ENCODE measurements around the gene TXNDC15. TPM values are rescaled to one million over a fixed set of nuclear protein-coding genes. Genes with fewer than 3 reads are reported as not detected.

Gene TXNDC15
- total RNA-seq, 4 donors from 2014 or later = 20.2 to 43.9 (median 35.2) TPM

DNA sequence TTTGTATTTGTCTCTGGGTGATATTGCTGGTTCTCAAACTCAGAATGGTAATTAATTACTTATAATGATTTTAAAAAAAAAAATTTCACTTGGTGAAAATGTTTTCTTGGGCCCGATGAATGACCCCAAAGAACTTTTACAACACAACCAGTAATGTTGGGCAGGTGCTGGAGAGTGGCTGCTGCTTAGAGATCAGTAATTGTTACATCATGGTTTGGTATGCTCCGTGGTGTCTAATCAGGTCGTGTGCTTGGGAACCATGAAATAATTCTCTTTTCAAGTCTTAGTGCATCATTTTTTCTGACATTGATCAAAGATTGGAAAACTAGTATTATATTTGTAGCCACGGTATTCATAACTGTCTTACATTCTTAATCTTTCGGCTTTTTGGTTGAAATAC is 60.0 kb downstream of the TXNDC15 start:
- peaks cover 0 to 3% (median 0%) of the 10 kb centered on the region in 3 donors for H3K4me1 ChIP-seq
- H3K4me3 ChIP-seq = no peak overlapping the region
- H3K36me3 ChIP-seq = peaks cover 0 to 44% (median 6%) of the 10 kb centered on the region in 3 donors
- no peak for TF ChIP-seq POLR2A (IDR thresholded peaks at IDR 0.05)
- TF ChIP-seq, protein P1, sequence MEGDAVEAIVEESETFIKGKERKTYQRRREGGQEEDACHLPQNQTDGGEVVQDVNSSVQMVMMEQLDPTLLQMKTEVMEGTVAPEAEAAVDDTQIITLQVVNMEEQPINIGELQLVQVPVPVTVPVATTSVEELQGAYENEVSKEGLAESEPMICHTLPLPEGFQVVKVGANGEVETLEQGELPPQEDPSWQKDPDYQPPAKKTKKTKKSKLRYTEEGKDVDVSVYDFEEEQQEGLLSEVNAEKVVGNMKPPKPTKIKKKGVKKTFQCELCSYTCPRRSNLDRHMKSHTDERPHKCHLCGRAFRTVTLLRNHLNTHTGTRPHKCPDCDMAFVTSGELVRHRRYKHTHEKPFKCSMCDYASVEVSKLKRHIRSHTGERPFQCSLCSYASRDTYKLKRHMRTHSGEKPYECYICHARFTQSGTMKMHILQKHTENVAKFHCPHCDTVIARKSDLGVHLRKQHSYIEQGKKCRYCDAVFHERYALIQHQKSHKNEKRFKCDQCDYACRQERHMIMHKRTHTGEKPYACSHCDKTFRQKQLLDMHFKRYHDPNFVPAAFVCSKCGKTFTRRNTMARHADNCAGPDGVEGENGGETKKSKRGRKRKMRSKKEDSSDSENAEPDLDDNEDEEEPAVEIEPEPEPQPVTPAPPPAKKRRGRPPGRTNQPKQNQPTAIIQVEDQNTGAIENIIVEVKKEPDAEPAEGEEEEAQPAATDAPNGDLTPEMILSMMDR (IDR thresholded peaks at IDR 0.05) = no peak
- intact Hi-C loops (cut with DNase I) = no loop called here
- no peaks in the 10 kb centered on the region for H3K9me3 ChIP-seq
- H3K27me3 ChIP-seq = no peaks in the 10 kb centered on the region
- H3K27ac ChIP-seq = no peak overlapping the region
- WGBS, 2 donors = 92 to 93% methylated on average over 5 of the region's 5 CpGs
- no peak for DNase-seq

GRCh38 chr5:134935711-134936602 is 61.8 kb downstream of the TXNDC15 start:
- Histone ChIP-seq H3K4me3 (no peak overlapping the region), H3K9me3 (no peaks in the 10 kb centered on the region), H3K4me1 (peaks cover 0 to 3% (median 0%) of the 10 kb centered on the region in 3 donors), H3K27me3 (no peaks in the 10 kb centered on the region), H3K27ac (peak overlapping the region in 1 of 4 donors; percentile 51), H3K36me3 (peaks cover 0 to 62% (median 6%) of the 10 kb centered on the region in 3 donors)
- TF ChIP-seq, protein P1 (IDR thresholded peaks at IDR 0.05) = no peak
- TF ChIP-seq POLR2A (IDR thresholded peaks at IDR 0.05) = no peak
- intact Hi-C loops (cut with DNase I) = no loop called here
- DNase-seq = no peak
- 63 to 72% methylated on average over 12 of the region's 12 CpGs for WGBS, 2 donors

- intact Hi-C loops (cut with DNase I) = no loop called here
- no peak for DNase-seq
- 92 to 95% methylated on average over 8 of the region's 8 CpGs for WGBS, 2 donors
- TF ChIP-seq, protein P1 (IDR thresholded peaks at IDR 0.05) = no peak
- no peak for TF ChIP-seq POLR2A (IDR thresholded peaks at IDR 0.05)
- H3K27ac ChIP-seq = no peak overlapping the region
- peaks cover 0 to 62% (median 6%) of the 10 kb centered on the region in 3 donors for H3K36me3 ChIP-seq
- H3K4me1 ChIP-seq = peaks cover 0 to 3% (median 0%) of the 10 kb centered on the region in 3 donors
- no peaks in the 10 kb centered on the region for H3K9me3 ChIP-seq
- no peak overlapping the region for H3K4me3 ChIP-seq
- no peaks in the 10 kb centered on the region for H3K27me3 ChIP-seq
These were observed 63.4 kb downstream of the TXNDC15 start for GRCh38 chr5:134937526-134937925.

DNA sequence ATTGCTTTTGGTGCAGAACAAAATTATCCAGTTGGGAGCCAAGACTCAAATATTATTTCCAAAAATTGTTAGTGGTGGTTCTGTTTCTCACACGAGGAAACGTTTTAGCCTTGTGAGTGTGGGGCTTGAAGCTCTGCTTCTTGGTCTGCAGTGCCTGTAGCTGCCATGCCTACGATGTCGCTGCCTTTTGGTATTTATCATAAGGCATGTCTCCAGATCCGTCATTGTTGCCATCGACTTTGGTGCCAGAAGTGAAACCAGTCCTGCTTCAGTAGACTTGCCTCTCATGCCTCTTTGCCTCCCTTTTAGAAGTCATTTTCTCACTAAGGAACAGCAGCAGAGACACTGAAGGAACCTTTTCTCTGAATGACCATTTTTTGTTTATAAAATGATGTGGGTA is 63.9 kb downstream of the TXNDC15 start:
- H3K27ac ChIP-seq = no peak overlapping the region
- TF ChIP-seq, protein P1 (IDR thresholded peaks at IDR 0.05) = no peak
- 89% methylated on average over 6 of the region's 6 CpGs for WGBS, 2 donors

DNA sequence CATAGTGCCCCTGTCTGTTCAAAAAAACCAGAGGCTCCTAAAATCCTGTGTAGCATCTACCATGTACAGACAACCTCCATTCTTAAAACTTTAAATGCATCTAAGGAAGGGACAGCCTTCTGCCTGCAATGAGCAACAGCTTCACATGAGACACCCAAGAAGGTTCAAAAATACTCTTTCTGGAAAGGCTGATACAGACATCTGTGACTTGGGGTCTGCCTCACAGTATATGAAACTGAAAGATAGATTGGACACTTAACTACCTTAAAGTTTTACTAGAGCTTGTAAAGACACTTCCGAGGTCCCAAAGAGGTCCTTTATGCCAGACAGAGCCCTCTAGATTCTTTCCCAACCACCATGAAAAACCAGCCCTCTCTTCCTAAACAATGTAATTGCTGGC is 65.3 kb downstream of the TXNDC15 start:
- Histone ChIP-seq H3K9me3 (no peaks in the 10 kb centered on the region), H3K4me1 (peaks cover 0 to 3% (median 0%) of the 10 kb centered on the region in 3 donors), H3K36me3 (peaks cover 0 to 51% (median 0%) of the 10 kb centered on the region in 3 donors), H3K4me3 (no peak overlapping the region), H3K27me3 (no peaks in the 10 kb centered on the region), H3K27ac (no peak overlapping the region)
- 83 to 93% methylated on average over 1 of the region's 1 CpG for WGBS, 2 donors
- DNase-seq = no peak
- intact Hi-C loops (cut with DNase I) = no loop called here
- TF ChIP-seq POLR2A (IDR thresholded peaks at IDR 0.05) = no peak
- TF ChIP-seq, protein P1 (IDR thresholded peaks at IDR 0.05) = no peak

More for the DNA sequence above, 63.9 kb downstream of the TXNDC15 start:
- Histone ChIP-seq H3K36me3 (peaks cover 0 to 57% (median 5%) of the 10 kb centered on the region in 3 donors), H3K4me1 (peaks cover 0 to 3% (median 0%) of the 10 kb centered on the region in 3 donors), H3K27me3 (no peaks in the 10 kb centered on the region), H3K9me3 (no peaks in the 10 kb centered on the region), H3K4me3 (no peak overlapping the region)
- intact Hi-C loops (cut with DNase I) = no loop called here
- no peak for DNase-seq

Measured in esophagus squamous epithelium (tissue), 5 donors.